ENCODE measurements around the gene ZNF14. TPM values are rescaled to one million over a fixed set of nuclear protein-coding genes. Genes with fewer than 3 reads are reported as not detected.
"Not testable (repeated sequence)": the region's sequence is repeated elsewhere in the genome, so short reads cannot be mapped to it uniquely, and the experiment has no call there.

ZNF14 gene
- total RNA-seq (2.1 and 2.6 TPM in 2 replicates), polyA plus RNA-seq (0.53 and 0.65 TPM in 2 replicates), polyA minus RNA-seq (1.4 and 1.8 TPM in 2 replicates), Bru-seq, nascent RNA (percentile 67 among the genes with signal in this experiment), BruChase-seq, experiment 1, labeled RNA remaining after a 6-hour chase (percentile 48 among the genes with signal in this experiment), BruChase-seq, experiment 2, labeled RNA remaining after a 2-hour chase (percentile 55 among the genes with signal in this experiment)
- 1.2 and 1.3 TPM in 2 replicates for polyA plus RNA-seq (2011; cell fraction: cytosol; rRNA removed)
- 1.2 and 1.3 TPM in 2 replicates for polyA plus RNA-seq (2011; cell fraction: nucleus; rRNA removed)
- polyA plus RNA-seq (2012), result 1.4 and 2.2 TPM in 2 replicates
- polyA minus RNA-seq (2011; cell fraction: cytosol; rRNA and poly(A)+ RNA removed), result 0.51 TPM
- 1.6 and 2.5 TPM in 2 replicates for polyA minus RNA-seq (2011; cell fraction: nucleus; rRNA and poly(A)+ RNA removed)
- long read RNA-seq, transcript ZNF14-201 (4 exons, 2,949 nt), result major isoform, 5 of 5 reads
- long read RNA-seq, partial matches to known transcripts, result 0 of 5 reads
- long read RNA-seq, other reads (novel, unspliced or antisense), result 0 of 5 reads

GRCh38 chr19:19732579-19733501 is at the start of gene ZNF14:
TSS of gene ZNF14 (minus strand) at chr19:19733112. CDS start at chr19:19732958, 154 bp downstream.
- Histone ChIP-seq H3K9me3 (replicated peaks; ENCODE audit: control insufficient read depth, insufficient read depth, low read length) (no peaks in the 10 kb centered on the region), H4K20me1 (replicated peaks; ENCODE audit: control insufficient read depth, extremely low read depth, insufficient read depth, low read length) (no peaks in the 10 kb centered on the region), H3K27ac (ENCODE audit: insufficient read depth, low read depth, low read length) (peak within 1 kb of the TSS; percentile 1), H2AFZ (ENCODE audit: low read depth, low read length) (peak within 1 kb of the TSS; percentile 94), H3K36me3 (ENCODE audit: control insufficient read depth in 2 of 2, extremely low read depth in 1 of 2, insufficient read depth in 2 of 2, low read length in 2 of 2) (no peaks in the 10 kb centered on the region), H3K27me3 (ENCODE audit: control insufficient read depth in 2 of 2, insufficient read depth in 2 of 2, low read length in 2 of 2) (no peaks in the 10 kb centered on the region), H3K9ac (replicated peaks; ENCODE audit: extremely low read depth, insufficient read depth, low read length) (peak within 1 kb of the TSS; percentile 52), H3K4me2 (ENCODE audit: insufficient read depth, low read length) (peak within 1 kb of the TSS; percentile 79), H3K79me2 (ENCODE audit: control insufficient read depth, insufficient read depth, low read length) (peaks cover 2% of the 10 kb centered on the region), H3K9me1 (replicated peaks; ENCODE audit: control insufficient read depth, extremely low read depth, insufficient read depth, low read length) (no peaks in the 10 kb centered on the region), H3K4me3 (replicated peaks in 1 of 3; ENCODE audit: insufficient read depth in 1 of 3, low read depth in 1 of 3, low read length in 3 of 3) (peak within 1 kb of the TSS; percentile 37 to 79 (median 78)), H3K4me1 (ENCODE audit: control insufficient read depth, extremely low read depth, insufficient read depth, low read length) (peaks cover 5% of the 10 kb centered on the region)
- DNase-seq (ENCODE audit: low read depth, low spot score) (peak; percentile 95), FAIRE-seq (peak; percentile 92)
- BruUV-seq (replicated peaks), result no TSS peak
- dilution Hi-C loops (cut with MboI; ENCODE audit: extremely low pct_ligation_motif_present, low sequenced_read_pairs) (no loop called here), intact Hi-C loops (cut with micrococcal nuclease) (loop anchor here (1.0 to 5.0 kb wide), 2 partner anchors 43 to 66 kb away; partner anchors contain the start of gene ZNF101)
- ChIA-PET POLR2A (interaction anchor here (1.0 to 1.5 kb wide), 2 partner anchors 43 to 89 kb away, joined by 3 to 4 read pairs; partner anchors contain the start of gene ZNF506), CTCF (interaction anchor here (1.0 kb wide), 1 partner anchor 44 kb away, joined by 3 read pairs; no protein-coding TSS in a partner anchor)
- TF ChIP-seq POLR2AphosphoS5 (IDR thresholded peaks at IDR 0.05; ENCODE audit: insufficient read depth, low read depth, low read length), result peak; percentile 71
- peak; percentile 5 for TF ChIP-seq MAX (IDR thresholded peaks at IDR 0.05; ENCODE audit: insufficient read depth, insufficient read length)
- no peak for TF ChIP-seq JUN (IDR thresholded peaks at IDR 0.05; ENCODE audit: borderline replicate concordance, insufficient read depth, insufficient read length, low read depth)
- TF ChIP-seq EZH2 (IDR thresholded peaks at IDR 0.05; ENCODE audit: borderline replicate concordance, low read depth, low read length, severe bottlenecking), result no peak
- TF ChIP-seq GATA2 (IDR thresholded peaks at IDR 0.05; ENCODE audit: insufficient read depth, insufficient read length, low read depth, low read length), result no peak
- TF ChIP-seq MYC (IDR thresholded peaks at IDR 0.05; ENCODE audit: low read depth, low read length), result no peak
- TF ChIP-seq POLR2A (IDR thresholded peaks at IDR 0.05; ENCODE audit: low read depth, low read length), result peak; percentile 89
- TF ChIP-seq CTCF (IDR thresholded peaks at IDR 0.05; ENCODE audit: extremely low read depth in 1 of 2, insufficient read depth in 1 of 2, low read depth in 1 of 2, low read length in 2 of 2), result peak in 1 of 2 donors; percentile 27
- no peak for TF ChIP-seq FOS (IDR thresholded peaks at IDR 0.05; ENCODE audit: borderline replicate concordance, insufficient read depth, low read length)

- H3K4me2 ChIP-seq (ENCODE audit: insufficient read depth, low read length), result not testable (repeated sequence)
These were observed 48.9 kb upstream of the ZNF14 start for GRCh38 chr19:19781791-19782190.

More at GRCh38 chr19:19781791-19782190, 48.9 kb upstream of the ZNF14 start:
- H3K27me3 ChIP-seq (ENCODE audit: control insufficient read depth in 2 of 2, insufficient read depth in 2 of 2, low read length in 2 of 2); intact Hi-C loops (cut with micrococcal nuclease); H2AFZ ChIP-seq (ENCODE audit: low read depth, low read length); H3K9ac ChIP-seq (replicated peaks; ENCODE audit: extremely low read depth, insufficient read depth, low read length); DNase-seq (ENCODE audit: low read depth, low spot score); dilution Hi-C loops (cut with MboI; ENCODE audit: extremely low pct_ligation_motif_present, low sequenced_read_pairs); H3K4me1 ChIP-seq (ENCODE audit: control insufficient read depth, extremely low read depth, insufficient read depth, low read length); H3K79me2 ChIP-seq (ENCODE audit: control insufficient read depth, insufficient read depth, low read length); H3K4me3 ChIP-seq (replicated peaks in 1 of 3; ENCODE audit: insufficient read depth in 1 of 3, low read depth in 1 of 3, low read length in 3 of 3); H4K20me1 ChIP-seq (replicated peaks; ENCODE audit: control insufficient read depth, extremely low read depth, insufficient read depth, low read length); BruUV-seq (replicated peaks); H3K9me3 ChIP-seq (replicated peaks; ENCODE audit: control insufficient read depth, insufficient read depth, low read length); FAIRE-seq; H3K9me1 ChIP-seq (replicated peaks; ENCODE audit: control insufficient read depth, extremely low read depth, insufficient read depth, low read length); H3K27ac ChIP-seq (ENCODE audit: insufficient read depth, low read depth, low read length); H3K36me3 ChIP-seq (ENCODE audit: control insufficient read depth in 2 of 2, extremely low read depth in 1 of 2, insufficient read depth in 2 of 2, low read length in 2 of 2); POLR2A ChIA-PET: not testable (repeated sequence)
- CTCF ChIA-PET, result interaction anchor here (1.3 kb wide), 1 partner anchor 8 kb away, joined by 3 read pairs; no protein-coding TSS in a partner anchor
